A172 (cell line): ENCODE data around the gene SLC9B1. TPM values are rescaled to one million over a fixed set of nuclear protein-coding genes. Genes with fewer than 3 reads are reported as not detected.
A peak's percentile ranks its signal among the peaks of the same experiment; 100 is the strongest.

Experiments
- DNase-seq: peaks from one replicate; pipeline ENCODE4 v3.0.0-alpha.2; 2015; ENCODE audit warnings: low spot score
- total RNA-seq: library from RNA; depleted of rRNA; stranded (reverse); fragments of >200 nt; shearing (Covaris generic); gene quantifications from 2 replicates; pipeline ENCODE4 v1.2.3, GENCODE V29; 2014; rRNA removed

The SLC9B1 gene
- total RNA-seq = 0.10 and 0.43 TPM in 2 replicates

GRCh38 chr4:103019308-103020124 lies at the start of gene SLC9B1:
TSS of gene SLC9B1 (minus strand) at chr4:103019705. CDS start at chr4:102991711, 27,994 bp downstream.
- DNase-seq = peak; percentile 91

- DNase-seq = peak; percentile 46
These were observed 48.5 kb upstream of the SLC9B1 start for GRCh38 chr4:103067841-103068547.

GRCh38 chr4:103060453-103061148 lies 41.1 kb upstream of the SLC9B1 start:
- no peak for DNase-seq

- DNase-seq = no peak
These were observed 34.5 kb upstream of the SLC9B1 start for GRCh38 chr4:103054030-103054429.

- no peak for DNase-seq
These were observed 33.3 kb upstream of the SLC9B1 start for GRCh38 chr4:103052779-103053178.

GRCh38 chr4:103052145-103052544 lies 32.6 kb upstream of the SLC9B1 start:
- no peak for DNase-seq

GRCh38 chr4:103050736-103051436 lies 31.4 kb upstream of the SLC9B1 start:
- no peak for DNase-seq

GRCh38 chr4:103046416-103047290 lies 27.1 kb upstream of the SLC9B1 start:
- DNase-seq = peak; percentile 38

- no peak for DNase-seq
These were observed 24.7 kb upstream of the SLC9B1 start for GRCh38 chr4:103044183-103044582.

- no peak for DNase-seq
These were observed 16.7 kb upstream of the SLC9B1 start for GRCh38 chr4:103036169-103036568.

GRCh38 chr4:103032574-103032973 lies 13.1 kb upstream of the SLC9B1 start:
- peak; percentile 29 for DNase-seq

- DNase-seq = no peak
These were observed 11.3 kb upstream of the SLC9B1 start for GRCh38 chr4:103030791-103031190.

GRCh38 chr4:103029300-103029699 lies 9.8 kb upstream of the SLC9B1 start:
- DNase-seq = no peak

GRCh38 chr4:103026868-103027267 lies 7.4 kb upstream of the SLC9B1 start:
- no peak for DNase-seq

- no peak for DNase-seq
These were observed 5.5 kb upstream of the SLC9B1 start for GRCh38 chr4:103024996-103025395.

- DNase-seq = no peak
These were observed 1.6 kb upstream of the SLC9B1 start for GRCh38 chr4:103021120-103021519.

- no peak for DNase-seq
These were observed 856 bp downstream of the SLC9B1 start for GRCh38 chr4:103018391-103019307.

GRCh38 chr4:103012551-103012950 lies 7.0 kb downstream of the SLC9B1 start:
- DNase-seq = no peak

GRCh38 chr4:103012060-103012459 lies 7.4 kb downstream of the SLC9B1 start:
- peak; percentile 14 for DNase-seq
